Uterus (tissue), 2 donors: ENCODE results near the gene LKAAEAR1.

Experiments used
- POLR2A ChIP-seq, 2 donors: fragments of 450-650 bp; IDR thresholded peaks; one replicate each; pipeline ENCODE4 v1.6.1; 2016; ENCODE audit warnings: antibody characterized with exemption in 2 of 2, mild to moderate bottlenecking in 1 of 2, moderate library complexity in 1 of 2
- TF ChIP-seq, protein P1 (sequence below), 4 experiments: fragments of 200-600 bp in 2 of 4; fragments of 450-650 bp in 2 of 4; sonication (generic) in 2 of 4; IDR thresholded peaks; one replicate each; pipeline ENCODE4 v1.5.1; 2016 to 2019; ENCODE audit warnings: antibody characterized with exemption in 4 of 4, mild to moderate bottlenecking in 2 of 4, moderate library complexity in 1 of 4

DNA sequence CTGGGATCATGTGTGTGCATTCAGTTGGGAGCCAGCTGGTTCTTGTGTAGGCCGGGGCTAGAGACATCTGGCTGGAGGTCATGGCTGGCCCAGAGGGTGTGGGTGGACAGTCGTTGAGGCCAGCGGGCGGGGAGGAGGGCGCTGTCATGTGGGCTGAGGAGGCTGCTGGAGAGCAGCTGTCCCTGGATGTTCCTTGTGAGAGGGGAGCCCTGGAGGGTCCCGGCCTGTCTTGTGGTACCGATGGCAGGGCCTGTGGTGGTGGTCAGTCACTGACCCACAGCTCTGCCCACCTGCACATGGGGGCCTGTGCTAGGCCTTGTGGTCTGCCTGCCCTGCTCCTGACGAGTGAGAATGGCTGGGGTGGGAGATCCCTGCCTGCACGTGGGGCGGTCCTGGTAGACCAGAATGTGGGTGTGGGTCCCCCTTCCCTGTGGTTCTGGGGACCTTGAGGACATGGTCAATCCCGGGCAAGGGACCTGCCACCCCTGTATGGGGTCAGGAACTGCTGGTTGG is 50.2 kb downstream of the LKAAEAR1 start:
- TF ChIP-seq, protein P1, sequence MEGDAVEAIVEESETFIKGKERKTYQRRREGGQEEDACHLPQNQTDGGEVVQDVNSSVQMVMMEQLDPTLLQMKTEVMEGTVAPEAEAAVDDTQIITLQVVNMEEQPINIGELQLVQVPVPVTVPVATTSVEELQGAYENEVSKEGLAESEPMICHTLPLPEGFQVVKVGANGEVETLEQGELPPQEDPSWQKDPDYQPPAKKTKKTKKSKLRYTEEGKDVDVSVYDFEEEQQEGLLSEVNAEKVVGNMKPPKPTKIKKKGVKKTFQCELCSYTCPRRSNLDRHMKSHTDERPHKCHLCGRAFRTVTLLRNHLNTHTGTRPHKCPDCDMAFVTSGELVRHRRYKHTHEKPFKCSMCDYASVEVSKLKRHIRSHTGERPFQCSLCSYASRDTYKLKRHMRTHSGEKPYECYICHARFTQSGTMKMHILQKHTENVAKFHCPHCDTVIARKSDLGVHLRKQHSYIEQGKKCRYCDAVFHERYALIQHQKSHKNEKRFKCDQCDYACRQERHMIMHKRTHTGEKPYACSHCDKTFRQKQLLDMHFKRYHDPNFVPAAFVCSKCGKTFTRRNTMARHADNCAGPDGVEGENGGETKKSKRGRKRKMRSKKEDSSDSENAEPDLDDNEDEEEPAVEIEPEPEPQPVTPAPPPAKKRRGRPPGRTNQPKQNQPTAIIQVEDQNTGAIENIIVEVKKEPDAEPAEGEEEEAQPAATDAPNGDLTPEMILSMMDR (IDR thresholded peaks at IDR 0.05), result no peak
- TF ChIP-seq POLR2A (IDR thresholded peaks at IDR 0.05), result no peak
